H1 (cell line): ENCODE results near the gene SFXN1. TPM values are rescaled to one million over a fixed set of nuclear protein-coding genes. Genes with fewer than 3 reads are reported as not detected.

Experiments
- CTCF ChIA-PET: fragments of 300-600 bp; sonication (Branson Sonifier 250); formaldehyde crosslinking; loops from one replicate; lab custom pipeline; 2021; ENCODE audit not compliant: partially characterized antibody; lab: Charles Lee
- POLR2A ChIA-PET: fragments of 300-600 bp; sonication (Branson Sonifier 250); formaldehyde crosslinking; loops from one replicate; lab custom pipeline; 2021; ENCODE audit warnings: inconsistent platforms; ENCODE audit not compliant: partially characterized antibody; lab: Charles Lee
- DNase-seq, 2 experiments: peaks; one replicate each; pipeline versions ENCODE4 v3.0.0 to v3.0.0-alpha.2; 2010 to 2022; ENCODE audit warnings: low spot score in 2 of 2, low read depth in 1 of 2, mixed read lengths in 1 of 2
- FAIRE-seq: peaks from 2 replicates; lab custom pipeline; 2011; peaks lifted over from hg19 to GRCh38; lab: Jason Lieb, UNC
- H2AFZ ChIP-seq: 2 replicates; pipeline ENCODE4 v1.8.1; 2012; ENCODE audit warnings: low read length, inconsistent platforms
- H2AK5ac ChIP-seq: 2 replicates; pipeline ENCODE4 v1.6.1; 2013; ENCODE audit warnings: low read depth, low read length
- H2BK120ac ChIP-seq: replicated peaks from 2 replicates; pipeline ENCODE3; 2013; ENCODE audit warnings: low read depth, low read length, inconsistent platforms
- H2BK12ac ChIP-seq: 2 replicates; pipeline ENCODE4 v1.6.1; 2013; ENCODE audit warnings: low read depth, low read length
- H2BK15ac ChIP-seq: 2 replicates; pipeline ENCODE4 v1.6.1; 2013; ENCODE audit warnings: low read length
- H2BK20ac ChIP-seq: 2 replicates; pipeline ENCODE4 v1.6.1; 2013; ENCODE audit warnings: low read length
- H2BK5ac ChIP-seq: 2 replicates; pipeline ENCODE4 v1.6.1; 2013; ENCODE audit warnings: low read depth, low read length
- H3K14ac ChIP-seq: 2 replicates; pipeline ENCODE4 v1.6.1; 2013; ENCODE audit warnings: inconsistent platforms; ENCODE audit not compliant: insufficient read length
- H3K18ac ChIP-seq: 2 replicates; pipeline ENCODE4 v1.6.1; 2013; ENCODE audit warnings: low read length; ENCODE audit errors: extremely low read depth
- H3K23ac ChIP-seq: 2 replicates; pipeline ENCODE4 v1.6.1; 2013; ENCODE audit warnings: inconsistent platforms; ENCODE audit not compliant: insufficient read length
- H3K23me2 ChIP-seq: 2 replicates; pipeline ENCODE4 v1.6.1; 2013; ENCODE audit warnings: low read depth, low read length
- H3K27ac ChIP-seq: 2 replicates; pipeline ENCODE4 v1.6.1; 2011; ENCODE audit warnings: low read depth, low read length, inconsistent platforms
- H3K27me3 ChIP-seq, 4 experiments: replicated peaks in 1 of 4; 1 replicate in 1 of 4; 2 replicates in 3 of 4; pipeline versions ENCODE4 v1.6.1 to v1.8.1; 2011 to 2013; ENCODE audit warnings: low read length in 3 of 4, mild to moderate bottlenecking in 3 of 4, inconsistent platforms in 2 of 4, mixed read lengths in 2 of 4, moderate library complexity in 1 of 4; ENCODE audit not compliant: control insufficient read depth in 3 of 4, insufficient read depth in 3 of 4; ENCODE audit errors: extremely low read depth in 1 of 4
- H3K36me3 ChIP-seq, 4 experiments: 2 replicates each; pipeline versions ENCODE4 v1.6.1 to v1.8.1; 2011 to 2013; ENCODE audit warnings: mild to moderate bottlenecking in 4 of 4, low read length in 3 of 4, moderate library complexity in 2 of 4, control low read depth in 1 of 4, inconsistent platforms in 1 of 4; ENCODE audit not compliant: insufficient read depth in 4 of 4, control insufficient read depth in 2 of 4
- H3K4ac ChIP-seq: replicated peaks from 2 replicates; pipeline ENCODE3; 2013; ENCODE audit warnings: low read length, low read depth, mixed read lengths, inconsistent platforms; ENCODE audit not compliant: insufficient read length
- H3K4me1 ChIP-seq, 4 experiments: replicated peaks in 1 of 4; 1 replicate in 1 of 4; 2 replicates in 3 of 4; pipeline versions ENCODE4 v1.6.1 to v1.8.1; 2011 to 2013; ENCODE audit warnings: low read length in 3 of 4, inconsistent platforms in 2 of 4, mixed read lengths in 1 of 4; ENCODE audit not compliant: insufficient read depth in 4 of 4, control insufficient read depth in 3 of 4
- H3K4me2 ChIP-seq, 2 experiments: 2 replicates each; pipeline versions ENCODE4 v1.6.1 to v1.8.1; 2011 to 2013; ENCODE audit warnings: low read depth in 2 of 2, low read length in 2 of 2, control low read depth in 1 of 2, inconsistent platforms in 1 of 2, mild to moderate bottlenecking in 1 of 2; ENCODE audit not compliant: insufficient read depth in 1 of 2
- H3K4me3 ChIP-seq, 4 experiments: fragments of 200-600, 300-600 bp in 1 of 4; sonication (generic), shearing (Covaris generic), sonication (Bioruptor Twin) in 1 of 4; 2 replicates each; pipeline versions ENCODE4 v1.5.1 to v1.8.1; 2011 to 2016; ENCODE audit warnings: low read length in 4 of 4, low read depth in 3 of 4, control low read depth in 2 of 4, inconsistent platforms in 2 of 4, mild to moderate bottlenecking in 2 of 4, mixed read lengths in 1 of 4, moderate library complexity in 1 of 4; ENCODE audit not compliant: insufficient read depth in 2 of 4; ENCODE audit errors: extremely low read depth in 1 of 4
- H3K56ac ChIP-seq: replicated peaks from 2 replicates; pipeline ENCODE3; 2013; ENCODE audit warnings: low read depth, mild to moderate bottlenecking, mixed read lengths, low read length, inconsistent platforms; ENCODE audit not compliant: insufficient read length
- H3K79me1 ChIP-seq: 2 replicates; pipeline ENCODE4 v1.6.1; 2013; ENCODE audit warnings: low read depth, low read length, control low read depth
- H3K79me2 ChIP-seq, 2 experiments: 2 replicates each; pipeline versions ENCODE4 v1.6.1 to v1.8.1; 2012 to 2013; ENCODE audit warnings: low read length in 2 of 2, mild to moderate bottlenecking in 2 of 2, inconsistent platforms in 1 of 2; ENCODE audit not compliant: insufficient read depth in 2 of 2, control insufficient read depth in 1 of 2
- H3K9ac ChIP-seq, 4 experiments: replicated peaks in 1 of 4; 1 replicate in 1 of 4; 2 replicates in 3 of 4; pipeline versions ENCODE4 v1.6.1 to v1.8.1; 2011 to 2013; ENCODE audit warnings: low read depth in 3 of 4, low read length in 3 of 4, control low read depth in 2 of 4, mild to moderate bottlenecking in 2 of 4, moderate library complexity in 2 of 4, inconsistent platforms in 1 of 4; ENCODE audit errors: extremely low read depth in 1 of 4
- H3K9me3 ChIP-seq, 2 experiments: 2 replicates each; pipeline versions ENCODE4 v1.6.1 to v1.8.1; 2012 to 2013; ENCODE audit warnings: mild to moderate bottlenecking in 2 of 2, moderate library complexity in 2 of 2, control low read depth in 1 of 2, inconsistent platforms in 1 of 2, low read depth in 1 of 2, low read length in 1 of 2, mixed read lengths in 1 of 2; ENCODE audit not compliant: insufficient read depth in 2 of 2
- H4K20me1 ChIP-seq, 2 experiments: replicated peaks in 1 of 2; 2 replicates each; pipeline versions ENCODE3 to v1.8.1; 2011 to 2013; ENCODE audit warnings: inconsistent platforms in 2 of 2, low read length in 2 of 2, mild to moderate bottlenecking in 1 of 2; ENCODE audit not compliant: insufficient read depth in 2 of 2, control insufficient read depth in 1 of 2
- H4K5ac ChIP-seq: 2 replicates; pipeline ENCODE4 v1.6.1; 2013; ENCODE audit warnings: low read length, low read depth, mixed read lengths, inconsistent platforms; ENCODE audit not compliant: insufficient read length
- H4K8ac ChIP-seq: 2 replicates; pipeline ENCODE4 v1.8.0; 2013; ENCODE audit warnings: mild to moderate bottlenecking, moderate library complexity, low read length, inconsistent platforms; ENCODE audit not compliant: insufficient read depth; ENCODE audit errors: extremely low read depth
- H4K91ac ChIP-seq: replicated peaks from 2 replicates; pipeline ENCODE3; 2013; ENCODE audit warnings: low read length, mixed read lengths, inconsistent platforms; ENCODE audit not compliant: insufficient read length
- GTF2F1 ChIP-seq: IDR thresholded peaks from 2 replicates; pipeline ENCODE4 v1.6.1; 2012; ENCODE audit warnings: low read depth, low read length, improper control_type of control experiment, borderline replicate concordance
- NRF1 ChIP-seq: IDR thresholded peaks from 2 replicates; pipeline ENCODE4 v1.6.1; 2011; ENCODE audit warnings: mild to moderate bottlenecking, low read depth, low read length, improper control_type of control experiment
- SAP30 ChIP-seq: fragments of 300-600 bp; sonication (generic); IDR thresholded peaks from 2 replicates; pipeline ENCODE4 v1.7.1; 2012; ENCODE audit warnings: low read length, moderate library complexity, mild to moderate bottlenecking, inconsistent platforms; ENCODE audit not compliant: insufficient read depth, insufficient replicate concordance
- WGBS, 2 experiments: shearing (Covaris generic) in 1 of 2; methylation state at CpG; one replicate each; pipeline versions ENCODE4 v1.1.6 to v1.1.7; 2013 to 2015; ENCODE audit warnings: low lambda C conversion rate in 2 of 2, mixed read lengths in 2 of 2, inconsistent platforms in 1 of 2, low coverage in 1 of 2, missing lambda C conversion rate in 1 of 2; ENCODE audit not compliant: insufficient replicate concordance in 2 of 2, insufficient coverage in 1 of 2, insufficient read length in 1 of 2; ENCODE audit errors: extremely low coverage in 1 of 2, missing lambda C conversion rate in 1 of 2; 5-methylcytosine and 5-hydroxymethylcytosine counted together
- polyA plus RNA-seq, 7 experiments: library from polyadenylated mRNA; depleted of rRNA in 3 of 7; stranded (reverse) in 5 of 7; unstranded in 2 of 7; fragments of >200 nt in 5 of 7; fragments of 200-250 nt in 2 of 7; gene quantifications; 1 replicate in 5 of 7; 2 replicates in 1 of 7; 4 replicates in 1 of 7; pipeline versions ENCODE4 v1.2.1 to v1.2.3, GENCODE V29; 2011 to 2013; ENCODE audit warnings: missing spikeins in 2 of 7, mixed read lengths in 2 of 7
- total RNA-seq: library from RNA; stranded (reverse); fragmentation: NEBNext Ultra II Directional; extraction: Animal tissue kit (Norgen Biotek cat#: 25700); gene quantifications from 2 replicates; pipeline ENCODE4 v1.2.1, GENCODE V29; 2021

The SFXN1 gene
- total and polyA plus RNA-seq, 2 of the 8 experiments (the other 6 are each of a cell fraction or from before 2014, with no cell fraction given) = 72.7 to 97.6 TPM

- Histone ChIP-seq H2AFZ (no peak overlapping the region), H4K5ac (no peak overlapping the region), H2AK5ac (no peak overlapping the region), H2BK15ac (peak overlapping the region; percentile 65; the same call in 1 of the 2 replicates), H4K91ac (peak overlapping the region; percentile 30), H3K14ac (no peak overlapping the region), H3K18ac (no peak overlapping the region), H3K36me3 (no peaks in the 10 kb centered on the region), H2BK20ac (no peak overlapping the region), H3K56ac (no peak overlapping the region), H3K4me1 (peaks cover 4 to 7% (median 6%) of the 10 kb centered on the region in 4 experiments; a peak in 6 of 7 replicates), H3K27ac (no peak overlapping the region), H4K20me1 (no peaks in the 10 kb centered on the region), H3K4ac (no peak overlapping the region), H3K9ac (no peak overlapping the region), H2BK12ac (peak overlapping the region; percentile 46; the same call in 1 of the 2 replicates), H2BK120ac (peak overlapping the region; percentile 19), H3K79me1 (no peaks in the 10 kb centered on the region), H3K4me3 (no peak overlapping the region), H3K27me3 (peaks cover 0 to 4% (median 0%) of the 10 kb centered on the region in 4 experiments; a peak in 2 of 7 replicates), H3K4me2 (no peak overlapping the region), H3K23me2 (peaks cover 3% of the 10 kb centered on the region), H3K79me2 (no peaks in the 10 kb centered on the region), H2BK5ac (no peak overlapping the region), H3K23ac (no peak overlapping the region), H3K9me3 (no peaks in the 10 kb centered on the region), H4K8ac (peak overlapping the region; percentile 80)
- DNase-seq (no peak), FAIRE-seq (no peak)
- 89% methylated on average over 7 of the region's 7 CpGs; no CpG with 5 or more reads in 1 of the 2 experiments for WGBS, 2 experiments
- CTCF ChIA-PET = interaction anchor here (1.1 to 1.4 kb wide), 3 partner anchors 35 to 112 kb away, joined by 3 to 5 read pairs (median 5); no protein-coding TSS in a partner anchor
- POLR2A ChIA-PET = interaction anchor here (1.1 kb wide), 2 partner anchors 20 to 28 kb away, joined by 3 to 4 read pairs; no protein-coding TSS in a partner anchor
- TF ChIP-seq GTF2F1 (no peak), SAP30 (no peak), NRF1 (no peak)
Observed at GRCh38 chr5:175576096-175576495, 97.7 kb downstream of the SFXN1 start.
